HCT116 (cell line): ENCODE data around the gene CARNS1. TPM values are rescaled to one million over a fixed set of nuclear protein-coding genes. Genes with fewer than 3 reads are reported as not detected.

Source experiments
- ATAC-seq: fragments of 200-7000 bp; cut with Tn5 transposase; 2 replicates; pipeline ENCODE4 v1.9.1; 2020; ENCODE audit warnings: mild to moderate bottlenecking, moderate library complexity
- BruUV-seq: library from RNA; stranded (reverse); fragments of 400-500 nt; replicated peaks from 2 replicates; lab custom pipeline; 2021; lab: Mats Ljungman, UMichigan
- CTCF ChIA-PET: fragments of 300-600 bp; sonication (Branson Sonifier 250); formaldehyde crosslinking; loops from one replicate; lab custom pipeline; 2021; ENCODE audit warnings: antibody characterized with exemption; lab: Charles Lee
- POLR2A ChIA-PET: fragments of 300-600, 350-600 bp; sonication (Branson Sonifier 250); formaldehyde crosslinking; loops from one replicate; lab custom pipeline; 2021; ENCODE audit warnings: antibody characterized with exemption; lab: Charles Lee
- RAD21 ChIA-PET, 2 experiments: fragments of 300-600 bp; sonication (Branson Sonifier 250); formaldehyde crosslinking; loops; one replicate each; lab custom pipeline; 2023; ENCODE audit warnings: low total read pairs in 2 of 2; ENCODE audit not compliant: uncharacterized antibody in 2 of 2, unreplicated experiment in 2 of 2, low non-redundant PET in 1 of 2; lab: Charles Lee
- DNase-seq: peaks from one replicate; pipeline ENCODE4 v3.0.0-alpha.2; 2010; ENCODE audit warnings: low read depth, low spot score
- H2AFZ ChIP-seq: fragments of 200-600 bp; shearing (Covaris generic), sonication (generic); 2 replicates; pipeline ENCODE4 v1.6.1; 2017; ENCODE audit warnings: low read depth, mixed run types, mixed read lengths, antibody characterized with exemption, low read length; ENCODE audit not compliant: poor library complexity, severe bottlenecking
- H3K27ac ChIP-seq: 2 replicates; pipeline ENCODE4 v1.5.1; 2012; ENCODE audit warnings: low read depth, low read length
- H3K27me3 ChIP-seq: fragments of 200-600 bp; sonication (generic); 2 replicates; pipeline ENCODE4 v1.6.1; 2016; ENCODE audit warnings: mixed run types, low read length, mixed read lengths; ENCODE audit not compliant: insufficient read depth
- H3K36me3 ChIP-seq, 2 experiments: fragments of 200-500 bp in 1 of 2; fragments of 200-600 bp in 1 of 2; sonication (Bioruptor generic) in 1 of 2; sonication (generic) in 1 of 2; 2 replicates each; pipeline versions ENCODE4 v1.5.1 to v1.6.1; 2014 to 2016; ENCODE audit warnings: low read length in 2 of 2, inconsistent platforms in 1 of 2, mixed read lengths in 1 of 2, mixed run types in 1 of 2; ENCODE audit not compliant: insufficient read depth in 2 of 2, control insufficient read depth in 1 of 2
- H3K4me1 ChIP-seq, 2 experiments: fragments of 200-600 bp in 1 of 2; sonication (generic) in 1 of 2; 2 replicates each; pipeline versions ENCODE4 v1.5.1 to v1.6.1; 2012 to 2017; ENCODE audit warnings: low read length in 2 of 2, inconsistent platforms in 1 of 2, mild to moderate bottlenecking in 1 of 2, mixed read lengths in 1 of 2, mixed run types in 1 of 2, moderate library complexity in 1 of 2; ENCODE audit not compliant: insufficient read depth in 2 of 2, control insufficient read depth in 1 of 2
- H3K4me2 ChIP-seq: fragments of 200-600 bp; sonication (generic); 2 replicates; pipeline ENCODE4 v1.6.1; 2017; ENCODE audit warnings: mixed run types, low read length, mixed read lengths
- H3K4me3 ChIP-seq, 2 experiments: fragments of 200-600 bp in 1 of 2; sonication (generic) in 1 of 2; replicated peaks in 1 of 2; 2 replicates each; pipeline ENCODE4 v1.5.1; 2011 to 2016; ENCODE audit warnings: low read length in 2 of 2, control low read depth in 1 of 2, low read depth in 1 of 2, mild to moderate bottlenecking in 1 of 2, mixed read lengths in 1 of 2, mixed run types in 1 of 2
- H3K79me2 ChIP-seq: fragments of 200-600 bp; sonication (generic); 2 replicates; pipeline ENCODE4 v1.6.1; 2017; ENCODE audit warnings: mild to moderate bottlenecking, mixed run types, low read length, moderate library complexity, mixed read lengths; ENCODE audit not compliant: insufficient read depth
- H3K9ac ChIP-seq: fragments of 200-600 bp; sonication (generic); 2 replicates; pipeline ENCODE4 v1.6.1; 2016; ENCODE audit warnings: low read length, mixed read lengths
- H3K9me2 ChIP-seq: fragments of 200-600 bp; sonication (generic), shearing (Covaris generic); 2 replicates; pipeline ENCODE4 v1.6.1; 2017; ENCODE audit warnings: mixed run types, mild to moderate bottlenecking, moderate library complexity; ENCODE audit not compliant: insufficient read depth
- H3K9me3 ChIP-seq, 2 experiments: fragments of 200-500 bp in 1 of 2; fragments of 200-600 bp in 1 of 2; sonication (Bioruptor generic) in 1 of 2; sonication (generic) in 1 of 2; 2 replicates each; pipeline ENCODE4 v1.6.1; 2014 to 2017; ENCODE audit warnings: low read length in 2 of 2, mixed read lengths in 2 of 2, inconsistent platforms in 1 of 2, low read depth in 1 of 2, mild to moderate bottlenecking in 1 of 2, mixed run types in 1 of 2, moderate library complexity in 1 of 2; ENCODE audit not compliant: control insufficient read depth in 1 of 2, insufficient read depth in 1 of 2
- H4K20me1 ChIP-seq: fragments of 200-600 bp; sonication (generic), shearing (Covaris generic); 2 replicates; pipeline ENCODE4 v1.6.1; 2017; ENCODE audit warnings: mixed run types, mild to moderate bottlenecking, moderate library complexity; ENCODE audit not compliant: insufficient read depth
- CEBPB ChIP-seq: IDR thresholded peaks from 2 replicates; pipeline ENCODE4 v1.6.1; 2012; ENCODE audit warnings: low read depth
- ELF1 ChIP-seq: IDR thresholded peaks from 2 replicates; pipeline ENCODE4 v1.6.1; 2012; ENCODE audit warnings: low read depth, borderline replicate concordance
- POLR2A ChIP-seq: IDR thresholded peaks from 2 replicates; pipeline ENCODE4 v1.7.0; 2011; ENCODE audit warnings: borderline replicate concordance; ENCODE audit not compliant: insufficient read depth, insufficient read length; ENCODE audit errors: extremely low read depth
- POLR2AphosphoS5 ChIP-seq: IDR thresholded peaks from 2 replicates; pipeline ENCODE4 v1.6.1; 2011; ENCODE audit warnings: mild to moderate bottlenecking, low read depth, low read length, moderate library complexity
- RAD21 ChIP-seq: IDR thresholded peaks from 2 replicates; pipeline ENCODE4 v1.6.1; 2012; ENCODE audit warnings: low read depth, mild to moderate bottlenecking
- SIN3A ChIP-seq: IDR thresholded peaks from 2 replicates; pipeline ENCODE4 v1.6.1; 2012; ENCODE audit warnings: low read depth
- SP1 ChIP-seq: IDR thresholded peaks from 2 replicates; pipeline ENCODE4 v1.6.1; 2012; ENCODE audit warnings: low read depth
- TCF7L2 ChIP-seq: IDR thresholded peaks from 2 replicates; pipeline ENCODE4 v1.7.0; 2011; ENCODE audit warnings: borderline replicate concordance, inconsistent platforms; ENCODE audit not compliant: insufficient read depth, insufficient read length; ENCODE audit errors: extremely low read depth
- YY1 ChIP-seq: IDR thresholded peaks from 2 replicates; pipeline ENCODE4 v1.6.1; 2011; ENCODE audit warnings: low read length, low read depth, moderate library complexity, mild to moderate bottlenecking; ENCODE audit not compliant: insufficient replicate concordance; ENCODE audit errors: extremely low read depth
- ZBTB33 ChIP-seq: IDR thresholded peaks from 2 replicates; pipeline ENCODE4 v1.6.1; 2011; ENCODE audit warnings: mild to moderate bottlenecking, low read length, moderate library complexity; ENCODE audit not compliant: insufficient replicate concordance; ENCODE audit errors: extremely low read depth
- intact Hi-C: fragments of 100-400 bp; cut with micrococcal nuclease; formaldehyde crosslinking; loops from 2 replicates; pipeline ENCODE4 v1.10.0; 2022
- total RNA-seq: library from RNA; stranded (reverse); gene quantifications from one replicate; pipeline ENCODE4 v1.2.1, GENCODE V29; 2021; ENCODE audit not compliant: unreplicated experiment

CARNS1 gene
- total RNA-seq, 1 experiment from 2014 or later = 1.0 TPM

GRCh38 chr11:67369275-67369674, 46.2 kb upstream of the CARNS1 start:
- H2AFZ ChIP-seq = no peak overlapping the region
- CTCF ChIA-PET = interaction anchor here (15.5 kb wide), 1 partner anchor 12 kb away, joined by 456 read pairs; the partner anchor contains the start of gene POLD4
- H3K9me3 ChIP-seq = no peaks in the 10 kb centered on the region
- no peaks in the 10 kb centered on the region for H3K27me3 ChIP-seq
- H3K36me3 ChIP-seq = peaks cover 0 to 11% of the 10 kb centered on the region in 2 experiments; a peak in 1 of 4 replicates
- H3K4me2 ChIP-seq = no peak overlapping the region
- RAD21 ChIA-PET = interaction anchor here in 1 of 2 experiments (0.6 to 0.7 kb wide), 2 partner anchors 9 to 13 kb away, joined by 3 to 6 read pairs; no protein-coding TSS in a partner anchor
- intact Hi-C loops = no loop called here
- DNase-seq = no peak
- POLR2A ChIA-PET = interaction anchor here (15.1 kb wide), 1 partner anchor 15 kb away, joined by 210 read pairs; the partner anchor contains the start of gene POLD4
- no peak overlapping the region for H3K9ac ChIP-seq
- no peaks in the 10 kb centered on the region for H4K20me1 ChIP-seq
- peaks cover 58% of the 10 kb centered on the region for H3K79me2 ChIP-seq
- TF ChIP-seq POLR2A (no peak), SP1 (no peak), TCF7L2 (no peak), YY1 (no peak), CEBPB (no peak), SIN3A (no peak), POLR2AphosphoS5 (no peak), ELF1 (no peak), RAD21 (no peak), ZBTB33 (no peak)
- H3K4me3 ChIP-seq = no peak overlapping the region
- no peaks in the 10 kb centered on the region for H3K9me2 ChIP-seq
- no peak for ATAC-seq
- no peak overlapping the region for H3K27ac ChIP-seq
- H3K4me1 ChIP-seq = peaks cover 16 to 59% of the 10 kb centered on the region in 2 experiments
- no TSS peak for BruUV-seq
